ENCODE measurements around the gene TSSK2.

The TSSK2 gene

GRCh38 chr22:19180234-19180633 is 49.1 kb downstream of the TSSK2 start:
- ChIA-PET CTCF (no interaction called here), POLR2A (ENCODE audit: low non-redundant PET) (no interaction called here)
- TF ChIP-seq CTCF (conservative IDR thresholded peaks at IDR 0.05; ENCODE audit: low read depth), result no peak
- no peak for DNase-seq (ENCODE audit: low spot score)
- H3K27ac ChIP-seq, result peak overlapping the region; percentile 96

- peak overlapping the region; percentile 96 for H3K27ac ChIP-seq
- ChIA-PET POLR2A (ENCODE audit: low non-redundant PET) (no interaction called here), CTCF (no interaction called here)
- TF ChIP-seq CTCF (conservative IDR thresholded peaks at IDR 0.05; ENCODE audit: low read depth), result no peak
- no peak for DNase-seq (ENCODE audit: low spot score)
Measured at GRCh38 chr22:19180740-19181410, 49.8 kb downstream of the TSSK2 start.

DNA sequence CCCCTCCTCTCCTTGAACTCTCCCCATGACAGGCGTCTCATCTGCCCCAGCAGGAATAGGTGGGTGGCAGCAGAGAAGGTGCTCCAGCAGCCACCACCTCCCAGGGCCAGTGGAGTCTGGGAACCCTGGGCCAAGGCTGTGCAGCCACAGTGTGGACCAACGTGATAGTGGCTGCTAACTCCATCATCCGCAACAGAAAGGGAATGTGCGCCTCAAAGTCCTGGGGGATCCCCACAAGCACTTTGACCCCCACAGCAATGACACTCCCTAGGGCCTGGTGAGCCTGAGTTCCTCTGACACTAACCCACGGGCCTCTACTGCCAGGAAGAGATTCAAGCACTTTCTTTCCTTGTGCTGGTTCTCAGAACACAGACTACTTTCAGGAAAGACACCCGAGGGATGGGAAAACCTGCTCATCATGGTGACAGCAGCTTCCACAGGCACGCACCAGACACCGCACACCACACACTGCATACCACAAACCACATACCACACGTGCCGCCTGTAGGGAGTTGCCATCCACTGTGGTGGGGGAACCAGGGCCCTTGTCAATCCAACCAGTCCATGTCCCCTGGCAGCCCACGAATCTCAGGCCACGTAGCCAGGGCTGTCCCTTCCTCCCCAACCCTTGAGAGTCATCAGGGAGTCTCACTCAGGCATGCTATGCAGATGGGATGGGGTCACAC is 50.8 kb downstream of the TSSK2 start:
- ChIA-PET POLR2A (ENCODE audit: low non-redundant PET) (no interaction called here), CTCF (no interaction called here)
- TF ChIP-seq CTCF (conservative IDR thresholded peaks at IDR 0.05; ENCODE audit: low read depth), result no peak
- H3K27ac ChIP-seq, result peak overlapping the region; percentile 96
- DNase-seq (ENCODE audit: low spot score), result no peak

All from RWPE1 (cell line).